IPS-18c (cell line): ENCODE measurements around the gene EPN2.
"Not testable (repeated sequence)": the region's sequence is repeated elsewhere in the genome, so short reads cannot be mapped to it uniquely, and the experiment has no call there.

Experiments used
- H3K4me3 ChIP-seq: 2 replicates; pipeline ENCODE4 v1.7.0; 2013; ENCODE audit warnings: low read depth, mild to moderate bottlenecking, low read length, moderate library complexity; ENCODE audit not compliant: insufficient read depth
- H3K9me3 ChIP-seq: one replicate; pipeline ENCODE4 v1.6.1; 2013; ENCODE audit warnings: mild to moderate bottlenecking, low read length, moderate library complexity; ENCODE audit not compliant: control insufficient read depth, insufficient read depth

Gene EPN2

GRCh38 chr17:19236351-19237138 is 621 bp upstream of the EPN2 start:
- H3K9me3 ChIP-seq, H3K4me3 ChIP-seq: not testable (repeated sequence)

GRCh38 chr17:19237389-19238166 is 412 bp downstream of the EPN2 start:
- no peaks in the 10 kb centered on the region for H3K9me3 ChIP-seq
- peak overlapping the region; percentile 94 for H3K4me3 ChIP-seq

- Histone ChIP-seq H3K9me3 (no peaks in the 10 kb centered on the region), H3K4me3 (peak overlapping the region; percentile 94)
Measured at GRCh38 chr17:19238167-19238505, 970 bp downstream of the EPN2 start.

GRCh38 chr17:19239544-19239943 is 2.4 kb downstream of the EPN2 start:
- Histone ChIP-seq H3K9me3 (no peaks in the 10 kb centered on the region), H3K4me3 (no peak overlapping the region)

DNA sequence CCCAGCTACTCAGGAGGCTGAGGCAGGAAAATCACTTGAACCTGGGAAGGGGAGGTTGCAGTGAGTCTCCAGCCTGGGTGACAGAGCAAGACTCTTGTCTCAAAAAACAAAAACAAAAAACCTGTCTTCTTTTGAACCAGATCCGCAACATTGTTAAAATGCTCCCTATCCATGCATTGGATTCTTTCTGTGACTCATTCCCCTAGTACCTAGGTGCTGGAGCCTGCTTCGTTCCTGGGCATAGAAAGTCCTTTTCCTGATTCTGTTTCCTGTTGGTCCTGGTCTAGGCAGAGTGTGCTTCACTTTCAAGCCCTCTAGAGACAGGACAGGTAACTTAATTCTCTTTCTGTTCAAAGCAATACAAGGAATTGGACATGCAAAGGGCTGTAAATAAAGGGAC is 5.2 kb downstream of the EPN2 start:
- no peaks in the 10 kb centered on the region for H3K9me3 ChIP-seq

DNA sequence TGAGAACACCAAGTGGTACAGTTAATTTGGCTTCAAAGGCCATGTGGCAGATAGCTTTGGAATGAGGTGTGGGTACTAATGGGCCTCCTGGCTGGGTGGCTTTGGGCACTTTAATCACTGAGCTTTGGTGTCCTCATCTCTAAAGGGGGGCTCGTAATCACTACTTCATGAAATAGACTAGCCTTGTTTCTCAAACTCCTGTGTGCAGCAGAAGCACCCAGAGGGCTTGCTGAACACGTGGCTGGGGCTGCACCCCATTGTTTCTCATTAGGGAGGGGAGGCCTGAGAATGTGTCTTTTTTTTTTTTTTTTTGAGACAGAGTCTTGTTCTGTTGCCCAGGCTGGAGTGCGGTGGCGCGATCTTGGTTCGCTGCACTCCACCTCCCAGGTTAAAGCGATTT is 5.8 kb downstream of the EPN2 start:
- Histone ChIP-seq H3K9me3 (no peaks in the 10 kb centered on the region), H3K4me3 (no peak overlapping the region)

More for the DNA sequence above, 5.2 kb downstream of the EPN2 start:
- H3K4me3 ChIP-seq = no peak overlapping the region

GRCh38 chr17:19243838-19244237 is 6.7 kb downstream of the EPN2 start:
- H3K4me3 ChIP-seq = no peak overlapping the region
- no peaks in the 10 kb centered on the region for H3K9me3 ChIP-seq

DNA sequence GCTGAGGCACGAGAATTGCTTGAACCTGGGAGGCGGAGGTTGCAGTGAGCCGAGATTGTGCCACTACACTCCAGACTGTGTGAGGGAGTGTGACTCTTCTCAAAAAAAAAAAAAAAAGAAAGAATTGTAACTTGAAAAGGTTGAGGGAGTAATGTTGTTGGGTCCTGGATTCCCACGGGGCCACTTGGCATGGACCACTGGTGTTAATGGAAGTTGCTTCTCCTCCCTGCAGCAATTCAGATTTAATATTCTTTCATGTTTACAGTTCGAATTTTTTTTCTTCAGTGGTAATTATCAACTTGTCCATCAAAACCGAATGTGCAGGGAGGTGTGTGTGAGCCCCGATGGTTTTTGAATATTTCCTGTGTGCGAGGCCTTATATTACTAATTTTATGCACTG is 7.2 kb downstream of the EPN2 start:
- Histone ChIP-seq H3K4me3 (no peak overlapping the region), H3K9me3 (no peaks in the 10 kb centered on the region)

DNA sequence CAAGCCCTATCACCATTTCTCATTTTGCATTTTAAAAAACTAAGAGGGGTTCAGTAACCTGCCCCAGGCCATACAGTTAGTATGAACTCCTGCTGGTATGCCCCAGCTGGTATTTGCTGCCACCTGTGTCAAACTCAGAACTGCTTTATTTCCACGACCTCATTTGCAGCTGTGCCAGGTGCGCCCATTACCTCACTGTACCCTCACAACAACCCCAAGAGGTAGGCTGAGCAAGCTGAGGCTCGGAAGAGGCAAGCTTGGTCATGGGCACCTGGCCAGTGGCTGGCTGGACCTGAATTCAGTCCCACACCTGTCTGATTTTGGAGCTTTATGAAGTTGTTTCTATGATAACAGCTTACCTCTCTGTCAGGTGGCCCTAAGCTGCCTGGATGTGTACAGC is 7.6 kb downstream of the EPN2 start:
- Histone ChIP-seq H3K4me3 (no peak overlapping the region), H3K9me3 (no peaks in the 10 kb centered on the region)

DNA sequence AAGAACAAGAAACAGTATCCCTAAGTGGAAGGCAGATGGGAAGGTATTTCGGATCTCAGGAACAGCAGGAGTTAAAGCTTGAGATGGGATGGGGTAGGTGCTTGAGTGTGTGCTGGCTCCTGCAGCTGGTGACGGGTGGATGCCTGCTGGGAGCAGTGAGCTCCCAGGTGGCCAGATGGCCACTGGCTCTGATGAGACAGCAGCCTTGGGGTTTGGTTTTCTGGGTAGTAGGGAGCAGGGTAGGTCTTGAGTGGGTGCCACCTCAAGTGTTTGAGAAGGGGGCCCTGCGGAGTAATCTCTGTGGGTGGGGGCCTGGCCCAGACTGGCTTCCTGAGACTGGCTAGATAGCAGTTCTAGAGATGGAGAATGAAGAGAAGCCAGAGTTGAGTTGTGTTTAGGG is 10.3 kb downstream of the EPN2 start:
- Histone ChIP-seq H3K4me3 (no peak overlapping the region), H3K9me3 (no peaks in the 10 kb centered on the region)

DNA sequence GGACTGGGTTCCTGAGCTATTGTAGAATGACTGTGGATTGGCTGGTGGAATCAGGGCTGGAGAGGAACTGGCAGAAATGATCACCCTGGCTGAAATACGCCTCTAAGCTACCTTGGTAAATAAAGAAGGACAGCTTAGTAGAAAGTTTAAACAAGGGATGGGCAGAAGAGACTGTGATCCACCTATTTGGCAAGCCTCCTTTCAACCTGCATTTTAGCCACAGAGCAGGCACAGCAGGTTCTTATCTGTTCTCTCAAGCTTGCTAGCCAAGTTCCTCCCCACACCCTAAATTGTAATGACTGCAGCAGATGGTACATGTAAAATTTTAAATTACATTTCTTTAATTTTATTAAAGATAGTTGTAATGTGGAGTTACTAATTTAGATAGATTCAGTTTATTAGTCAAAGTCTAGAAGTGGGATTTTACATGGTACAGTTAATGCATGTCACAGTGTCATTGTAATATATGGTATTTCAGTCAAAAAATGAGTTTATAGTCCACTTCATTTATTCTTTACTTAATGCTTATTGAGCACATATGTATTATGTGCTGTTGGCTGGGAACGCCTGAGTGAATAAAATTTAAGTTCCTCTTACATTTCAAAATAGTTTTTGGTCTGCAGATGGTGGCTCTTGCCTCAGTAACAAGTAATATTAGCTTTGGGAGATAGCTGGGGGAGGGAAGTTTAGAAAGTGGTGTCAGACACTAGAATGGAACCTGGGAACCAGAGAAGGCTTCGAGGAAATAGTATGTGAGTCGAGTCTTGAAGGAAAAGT is 11.2 kb downstream of the EPN2 start:
- no peaks in the 10 kb centered on the region for H3K9me3 ChIP-seq
- H3K4me3 ChIP-seq = no peak overlapping the region

- H3K4me3 ChIP-seq = no peak overlapping the region
- H3K9me3 ChIP-seq = no peaks in the 10 kb centered on the region
Measured at GRCh38 chr17:19248928-19249574, 11.9 kb downstream of the EPN2 start.

- Histone ChIP-seq H3K9me3 (no peaks in the 10 kb centered on the region), H3K4me3 (no peak overlapping the region)
Measured at GRCh38 chr17:19249681-19250080, 12.5 kb downstream of the EPN2 start.

DNA sequence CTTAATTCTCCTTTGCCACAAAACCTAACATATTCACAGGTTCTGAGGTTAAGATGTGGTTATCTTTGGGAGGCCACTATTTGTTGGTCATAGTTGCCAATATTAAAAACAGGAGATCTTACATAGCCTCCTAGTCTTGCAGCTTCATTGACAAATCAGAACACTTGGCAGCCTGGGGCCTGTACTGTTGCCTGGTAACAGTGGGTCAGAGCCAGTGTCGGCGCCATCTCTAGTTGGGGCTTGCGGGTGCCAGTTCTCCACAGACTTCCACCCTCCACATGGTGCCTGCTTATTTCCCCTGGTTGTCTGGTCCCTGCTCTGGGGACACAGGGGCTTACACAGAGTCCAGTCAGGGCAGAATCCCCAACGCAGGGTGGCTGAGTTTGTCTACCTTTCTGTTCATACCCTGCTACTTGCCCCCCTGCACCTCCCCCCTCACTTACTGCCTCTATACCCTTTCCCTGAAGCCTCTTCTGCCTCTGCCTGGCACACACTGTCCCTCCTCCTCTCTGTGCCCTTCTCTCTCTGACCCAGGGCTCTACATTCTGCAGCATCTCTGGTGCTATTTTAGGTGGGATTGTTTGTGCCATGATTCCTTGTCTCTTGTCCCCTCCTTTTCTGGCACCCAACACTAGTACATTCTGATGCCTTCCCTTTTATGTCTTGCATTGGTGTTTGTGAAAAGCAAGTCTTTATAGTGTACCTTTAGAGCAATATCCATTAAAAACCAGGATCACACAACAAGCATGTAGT is 13.4 kb downstream of the EPN2 start:
- Histone ChIP-seq H3K9me3 (no peaks in the 10 kb centered on the region), H3K4me3 (no peak overlapping the region)

DNA sequence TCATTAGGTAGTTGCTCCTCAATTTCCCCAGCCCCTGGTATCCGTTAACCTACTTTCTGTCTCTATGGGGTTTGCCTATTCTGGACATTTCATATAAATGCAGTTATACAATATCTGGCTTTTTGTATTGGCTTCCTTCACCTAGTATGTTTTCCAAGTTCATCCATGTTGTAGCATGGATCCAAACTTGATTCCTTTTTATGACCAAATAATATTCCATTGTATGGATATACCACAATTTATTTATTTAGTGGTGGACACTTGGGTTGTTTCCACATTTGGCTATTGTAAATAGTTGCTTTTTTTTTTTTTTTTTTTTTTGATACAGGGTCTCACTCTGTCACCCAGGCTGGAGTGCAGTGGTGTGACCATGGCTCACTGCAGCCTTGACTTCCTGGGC is 15.9 kb downstream of the EPN2 start:
- H3K9me3 ChIP-seq = no peaks in the 10 kb centered on the region

GRCh38 chr17:19254651-19255050 is 17.5 kb downstream of the EPN2 start:
- no peaks in the 10 kb centered on the region for H3K9me3 ChIP-seq
- H3K4me3 ChIP-seq = no peak overlapping the region

More for the DNA sequence above, 15.9 kb downstream of the EPN2 start:
- H3K4me3 ChIP-seq = no peak overlapping the region

- no peak overlapping the region for H3K4me3 ChIP-seq
- no peaks in the 10 kb centered on the region for H3K9me3 ChIP-seq
Measured at GRCh38 chr17:19255279-19255678, 18.1 kb downstream of the EPN2 start.
